GM19397 (cell line): Measurements from ENCODE around the gene RIOK1.

ENCODE experiments used
- ATAC-seq: cut with Tn5 transposase; IDR thresholded peaks from one replicate; pipeline ENCODE4 v1.9.1; 2021; ENCODE audit warnings: mild to moderate bottlenecking, moderate library complexity; ENCODE audit not compliant: unreplicated experiment

RIOK1 gene

GRCh38 chr6:7406743-7407142 is 17.1 kb downstream of the RIOK1 start:
- no peak for ATAC-seq

DNA sequence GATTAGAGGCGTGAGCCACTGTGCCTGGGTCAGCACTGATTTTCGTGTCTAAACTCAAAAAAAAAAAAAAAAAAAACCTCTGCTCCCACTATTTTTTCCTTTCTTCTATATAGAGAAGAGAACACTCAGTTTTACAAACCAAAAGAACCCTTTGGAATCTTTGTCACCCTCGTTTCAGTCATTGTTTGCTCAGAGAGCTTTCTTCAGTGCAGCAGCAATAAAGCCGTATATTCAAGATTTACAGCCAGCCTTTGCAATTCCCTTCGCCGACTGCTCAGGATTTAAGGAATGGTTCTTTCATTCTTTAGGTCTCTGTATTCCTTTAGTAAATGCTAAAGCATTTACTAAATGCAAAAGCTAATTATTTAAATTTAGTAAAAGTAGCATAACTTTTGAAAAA is 20.1 kb downstream of the RIOK1 start:
- no peak for ATAC-seq

DNA sequence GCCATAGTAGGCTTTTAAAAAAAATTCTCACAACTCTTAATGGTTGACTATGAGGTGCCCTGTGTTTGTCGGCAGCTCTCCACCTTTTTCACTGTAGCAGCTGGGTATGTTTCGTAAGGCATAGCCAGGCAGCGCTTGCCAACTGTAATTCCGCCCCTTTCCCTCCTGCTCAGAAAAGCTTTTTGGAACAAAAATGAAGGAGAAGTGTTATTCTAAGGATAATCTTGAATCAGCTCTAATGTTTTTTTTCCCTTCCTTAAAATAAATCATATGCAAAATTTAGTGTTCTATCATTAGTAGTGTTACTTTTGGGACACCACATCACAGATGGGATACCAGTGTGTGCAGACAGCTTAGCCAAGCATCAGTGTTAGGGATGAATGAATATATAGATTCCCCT is 21.2 kb downstream of the RIOK1 start:
- no peak for ATAC-seq

GRCh38 chr6:7411328-7411727 is 21.7 kb downstream of the RIOK1 start:
- ATAC-seq, result no peak

DNA sequence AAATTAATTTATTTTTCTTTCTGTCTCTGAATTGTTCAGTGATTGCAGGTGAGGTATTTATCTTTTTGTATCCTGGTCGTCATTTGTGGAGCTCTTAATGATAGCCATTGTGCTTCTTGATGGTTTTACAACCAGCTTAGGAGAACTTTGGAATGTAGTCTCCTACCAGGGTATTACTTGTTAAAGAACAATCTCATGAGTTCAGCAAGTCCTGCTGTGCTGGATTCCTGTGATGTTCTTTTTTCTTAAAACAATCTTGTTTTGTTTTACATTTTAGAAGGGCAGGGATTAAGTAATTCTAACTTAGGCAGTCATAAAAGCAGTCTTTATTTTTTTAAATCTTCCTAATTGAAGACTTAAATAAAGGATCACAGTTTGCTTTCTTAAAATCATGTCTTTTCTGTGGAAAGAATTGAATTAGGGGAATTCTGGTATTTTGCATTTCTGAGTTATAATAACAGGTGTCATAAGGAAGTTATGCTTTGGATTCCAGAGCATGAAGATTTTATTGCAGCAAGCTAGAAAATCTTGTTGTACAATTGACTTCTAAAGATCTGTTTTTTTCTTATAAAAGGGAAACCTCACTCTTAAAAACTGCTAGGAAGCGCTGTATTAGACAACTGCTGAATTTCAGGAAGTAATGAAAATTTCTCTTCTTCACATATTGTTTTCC is 23.7 kb downstream of the RIOK1 start:
- ATAC-seq, result no peak

DNA sequence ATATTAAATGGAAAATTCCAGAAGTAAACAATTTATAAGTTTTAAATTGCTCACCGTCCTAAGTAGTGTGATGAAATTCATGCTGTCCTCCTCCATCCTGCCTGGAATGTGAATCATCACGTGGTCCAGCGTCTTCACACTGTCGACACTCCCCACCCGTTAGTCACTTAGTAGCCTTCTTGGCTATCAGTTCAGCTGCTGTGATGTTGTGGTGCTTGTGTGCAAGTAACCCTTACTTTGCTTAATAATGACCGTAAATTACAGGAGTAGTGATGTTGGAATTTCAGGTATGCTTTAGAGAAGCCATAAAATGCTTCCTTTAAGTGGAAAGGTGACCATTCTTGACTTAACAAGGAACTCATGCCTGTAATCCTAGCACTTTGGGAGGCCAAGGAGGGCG is 25.2 kb downstream of the RIOK1 start:
- no peak for ATAC-seq

GRCh38 chr6:7417684-7418083 is 28.1 kb downstream of the RIOK1 start:
- no peak for ATAC-seq

DNA sequence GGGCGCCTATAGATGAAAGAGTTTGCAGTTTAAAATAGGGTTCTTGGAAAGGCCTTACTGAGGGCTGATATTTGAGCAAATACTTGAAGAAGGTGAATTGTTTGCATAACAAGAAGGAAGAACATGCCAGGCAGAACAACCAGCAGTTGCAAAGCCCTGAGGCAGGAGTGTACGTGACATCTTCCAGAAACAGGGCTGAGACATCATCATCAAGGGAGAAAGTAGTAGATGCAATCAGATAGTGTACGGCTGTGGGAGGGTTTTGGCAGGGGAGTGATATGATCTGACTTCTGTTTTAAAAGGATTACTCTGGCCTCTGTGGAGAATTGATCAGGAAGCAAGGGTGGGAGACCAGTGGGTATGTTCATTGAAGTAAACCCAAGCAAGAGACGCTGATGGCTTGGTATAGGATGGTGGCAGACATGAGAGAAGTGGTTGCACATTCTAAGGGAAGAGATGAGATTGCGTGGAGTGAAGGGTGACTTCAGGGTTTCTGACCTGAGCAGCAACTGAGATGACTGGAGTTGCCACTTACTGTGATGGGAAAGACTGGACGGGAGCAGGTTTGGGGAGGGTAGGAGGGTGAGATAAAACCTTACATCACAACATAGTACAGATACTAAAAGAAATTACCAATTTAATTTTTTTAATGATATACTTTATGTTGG is 28.8 kb downstream of the RIOK1 start:
- ATAC-seq, result no peak

GRCh38 chr6:7419065-7419464 is 29.5 kb downstream of the RIOK1 start:
- ATAC-seq, result no peak

- no peak for ATAC-seq
Measured at GRCh38 chr6:7421066-7421465, 31.5 kb downstream of the RIOK1 start.

GRCh38 chr6:7424058-7424457 is 34.5 kb downstream of the RIOK1 start:
- ATAC-seq, result no peak

DNA sequence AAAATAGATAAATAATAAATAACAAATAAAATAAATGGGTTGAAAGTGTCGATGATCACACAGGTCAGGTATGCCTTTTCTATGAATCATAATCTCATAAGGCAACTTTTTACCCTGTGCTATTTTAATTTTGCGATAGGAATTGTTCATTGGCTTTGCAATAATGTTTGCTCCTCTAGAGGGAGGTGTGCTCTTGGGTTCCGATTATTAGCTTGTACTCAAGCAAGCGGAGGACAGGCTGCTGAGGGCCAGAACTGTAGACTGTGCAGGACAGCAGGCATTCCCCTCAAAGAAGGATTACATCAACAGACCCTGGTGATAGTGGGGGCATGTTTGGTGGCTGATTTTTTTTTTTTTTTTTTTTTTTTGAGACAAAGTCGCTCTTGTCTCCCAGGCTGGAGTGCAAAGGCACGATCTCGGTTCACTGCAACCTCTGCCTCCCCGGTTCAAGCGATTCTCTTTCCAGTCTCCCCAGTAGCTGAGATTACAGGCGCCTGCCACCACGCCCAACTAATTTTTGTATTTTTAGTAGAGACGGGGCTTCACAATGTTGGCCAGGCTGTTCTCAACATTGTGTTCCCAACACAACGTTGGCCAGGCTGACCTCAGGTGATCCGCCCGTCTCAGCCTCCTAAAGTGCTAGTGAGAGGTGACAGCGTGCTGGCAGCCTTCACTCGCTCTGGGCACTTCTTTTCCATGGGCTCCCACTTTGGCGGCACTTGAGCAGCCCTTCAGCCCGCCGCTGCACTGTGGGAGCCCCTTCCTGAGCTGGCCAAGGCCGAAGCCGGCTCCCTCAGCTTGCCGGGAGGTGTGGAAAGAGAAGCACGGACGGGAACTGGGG is 35.6 kb downstream of the RIOK1 start:
- no peak for ATAC-seq

- ATAC-seq, result no peak
Measured at GRCh38 chr6:7425808-7426190, 36.2 kb downstream of the RIOK1 start.

GRCh38 chr6:7426447-7427169 is 37.0 kb downstream of the RIOK1 start:
- ATAC-seq, result no peak

- ATAC-seq, result no peak
Measured at GRCh38 chr6:7431313-7431673, 41.7 kb downstream of the RIOK1 start.

DNA sequence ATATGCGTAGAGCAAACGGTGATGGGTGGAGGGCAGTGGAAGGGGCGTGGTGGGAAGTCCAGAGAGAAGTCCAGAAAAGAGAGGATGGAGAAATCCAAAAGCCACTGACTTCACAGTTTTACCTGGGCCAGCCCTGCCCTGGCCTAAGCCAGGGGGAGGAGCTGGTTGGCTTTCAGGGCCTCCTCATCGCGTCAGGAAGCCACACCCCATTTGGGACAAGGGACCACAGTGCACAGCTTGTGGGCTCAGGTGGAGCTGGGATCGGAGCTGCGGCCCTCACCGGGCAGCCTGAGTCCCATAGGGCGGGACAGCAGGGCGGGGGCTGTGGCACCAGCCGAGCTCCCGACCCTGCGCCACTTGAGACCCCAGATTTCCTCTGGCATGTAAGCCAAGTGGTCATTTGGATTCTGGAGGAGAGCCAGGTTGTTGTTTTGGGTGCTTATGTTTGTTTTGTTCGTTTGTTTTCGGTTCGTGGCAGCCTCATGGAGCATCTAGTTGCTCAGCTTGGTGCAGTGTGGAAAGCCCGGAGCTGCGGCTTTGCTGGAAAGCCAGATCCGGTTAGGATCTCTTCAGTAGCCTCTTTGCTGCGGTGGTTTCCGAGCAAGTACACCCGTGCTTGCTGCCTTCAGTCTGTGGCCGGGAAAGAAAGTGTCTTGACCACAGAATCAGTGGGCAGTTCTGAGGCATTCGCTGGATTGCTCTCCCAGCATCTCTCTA is 42.2 kb downstream of the RIOK1 start:
- no peak for ATAC-seq

- no peak for ATAC-seq
Measured at GRCh38 chr6:7432391-7433120, 42.9 kb downstream of the RIOK1 start.

- no peak for ATAC-seq
Measured at GRCh38 chr6:7433121-7433617, 43.6 kb downstream of the RIOK1 start.

- no peak for ATAC-seq
Measured at GRCh38 chr6:7434672-7435071, 45.1 kb downstream of the RIOK1 start.

- no peak for ATAC-seq
Measured at GRCh38 chr6:7438011-7438410, 48.4 kb downstream of the RIOK1 start.
